ENCODE measurements around the gene TCF23.

The TCF23 gene

DNA sequence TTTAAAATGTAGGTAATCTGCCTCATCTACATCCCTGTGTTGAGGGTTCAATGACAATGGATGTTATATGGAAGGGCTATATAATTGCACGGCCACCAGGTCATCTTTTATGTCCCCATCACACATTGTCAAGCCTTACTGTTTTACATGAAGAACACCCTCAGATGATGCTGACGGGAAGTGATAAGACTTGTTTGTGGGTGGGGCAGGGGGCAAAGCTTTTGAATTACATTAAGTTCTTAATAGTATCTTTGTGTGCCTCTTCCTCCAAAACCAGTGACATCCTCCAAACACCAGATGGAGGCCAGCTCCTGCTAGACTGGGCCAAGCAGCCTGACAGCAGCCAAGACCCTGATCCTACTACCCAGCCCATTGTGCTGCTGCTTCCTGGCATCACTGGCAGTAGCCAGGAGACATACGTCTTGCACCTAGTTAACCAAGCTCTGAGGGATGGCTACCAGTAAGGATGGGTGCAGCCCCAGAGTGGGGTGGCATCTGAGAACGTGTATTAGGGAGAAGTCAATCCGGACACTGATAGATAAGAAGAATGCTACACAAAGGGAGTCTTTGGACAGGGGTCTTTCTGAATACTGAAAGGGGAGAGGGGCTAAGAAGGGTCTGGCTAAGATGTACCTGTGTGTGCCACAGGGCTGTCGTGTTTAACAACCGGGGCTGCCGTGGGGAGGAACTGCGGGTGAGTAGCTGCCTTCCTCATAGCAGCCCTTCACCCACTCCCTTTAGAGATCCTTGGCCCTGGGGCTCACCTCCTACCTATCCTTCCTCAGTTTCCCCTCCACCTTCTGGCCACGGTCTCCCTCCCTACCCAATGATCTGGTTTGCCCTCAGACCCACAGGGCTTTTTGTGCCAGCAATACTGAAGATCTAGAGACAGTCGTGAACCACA lies 19.9 kb upstream of the TCF23 start:
- DNase-seq (ENCODE audit: low read depth), result no peak

DNA sequence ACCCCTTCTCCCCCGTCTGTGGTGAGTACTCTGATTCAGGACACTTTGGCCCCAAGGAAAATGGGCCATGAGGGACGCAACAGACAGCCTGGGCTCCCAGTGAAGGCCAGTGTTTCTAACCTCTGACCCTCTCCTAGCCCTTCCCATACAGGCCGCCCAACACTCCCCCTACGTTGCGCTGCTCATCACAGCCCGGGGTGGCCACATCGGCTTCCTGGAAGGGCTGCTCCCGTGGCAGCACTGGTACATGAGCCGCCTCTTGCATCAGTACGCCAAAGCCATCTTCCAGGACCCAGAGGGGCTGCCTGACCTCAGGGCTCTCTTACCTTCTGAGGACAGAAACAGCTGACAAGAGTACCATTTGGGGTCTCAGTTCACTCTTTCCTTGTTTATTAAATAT lies 18.4 kb upstream of the TCF23 start:
- no peak for DNase-seq (ENCODE audit: low read depth)

DNA sequence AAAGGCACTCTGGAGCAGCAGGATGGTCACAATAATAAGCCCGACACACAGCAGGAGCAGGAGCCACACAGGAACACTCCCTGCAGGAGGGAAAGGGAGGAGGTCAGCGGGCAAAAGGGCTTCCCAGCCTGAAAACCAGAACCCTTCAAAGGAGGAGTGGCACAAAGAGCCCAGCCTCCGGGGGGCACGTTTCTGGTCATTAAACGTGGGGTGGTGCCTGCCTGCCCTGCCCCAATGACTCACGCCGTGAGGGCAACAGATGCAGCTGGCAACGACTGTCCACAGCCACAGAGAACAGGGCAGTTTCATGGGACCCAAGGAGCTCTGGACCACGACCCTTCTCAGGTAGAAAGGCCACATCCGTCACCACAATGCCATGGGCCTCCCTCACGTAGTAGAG lies 17.4 kb upstream of the TCF23 start:
- no peak for DNase-seq (ENCODE audit: low read depth)

DNA sequence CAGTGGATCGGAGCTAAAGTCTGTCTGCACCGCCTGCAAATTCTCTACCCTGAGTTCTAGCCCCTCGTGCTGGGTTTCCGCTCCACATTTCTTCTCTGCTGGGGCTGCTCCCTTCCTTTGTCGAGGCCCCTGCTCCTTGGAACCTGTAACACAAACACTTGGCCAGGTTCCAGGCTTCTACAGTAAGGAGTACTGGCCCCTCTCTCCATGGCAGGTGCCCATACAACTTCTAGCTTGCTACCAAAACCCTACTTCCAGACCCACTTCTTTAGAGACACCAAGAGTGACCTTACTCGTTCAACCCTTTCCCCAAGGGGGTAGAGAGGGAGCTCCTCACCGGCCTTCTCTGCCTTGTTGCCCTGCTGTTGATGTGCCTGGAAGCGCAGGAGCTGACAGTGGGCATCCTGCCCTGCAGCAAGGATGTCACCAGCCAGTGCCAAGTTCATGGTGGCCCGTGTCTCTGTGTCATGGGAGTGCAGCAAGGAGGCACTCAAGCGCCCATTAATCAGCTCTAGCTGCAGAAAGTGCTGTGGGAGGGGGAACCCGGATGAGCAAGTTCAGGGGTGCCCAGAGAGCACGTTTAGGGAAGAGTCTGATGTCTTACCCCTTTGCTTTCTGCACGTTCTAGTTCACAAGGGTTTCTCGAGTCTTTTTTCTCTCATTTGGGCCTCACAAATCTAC lies 15.5 kb upstream of the TCF23 start:
- no peak for DNase-seq (ENCODE audit: low read depth)

DNA sequence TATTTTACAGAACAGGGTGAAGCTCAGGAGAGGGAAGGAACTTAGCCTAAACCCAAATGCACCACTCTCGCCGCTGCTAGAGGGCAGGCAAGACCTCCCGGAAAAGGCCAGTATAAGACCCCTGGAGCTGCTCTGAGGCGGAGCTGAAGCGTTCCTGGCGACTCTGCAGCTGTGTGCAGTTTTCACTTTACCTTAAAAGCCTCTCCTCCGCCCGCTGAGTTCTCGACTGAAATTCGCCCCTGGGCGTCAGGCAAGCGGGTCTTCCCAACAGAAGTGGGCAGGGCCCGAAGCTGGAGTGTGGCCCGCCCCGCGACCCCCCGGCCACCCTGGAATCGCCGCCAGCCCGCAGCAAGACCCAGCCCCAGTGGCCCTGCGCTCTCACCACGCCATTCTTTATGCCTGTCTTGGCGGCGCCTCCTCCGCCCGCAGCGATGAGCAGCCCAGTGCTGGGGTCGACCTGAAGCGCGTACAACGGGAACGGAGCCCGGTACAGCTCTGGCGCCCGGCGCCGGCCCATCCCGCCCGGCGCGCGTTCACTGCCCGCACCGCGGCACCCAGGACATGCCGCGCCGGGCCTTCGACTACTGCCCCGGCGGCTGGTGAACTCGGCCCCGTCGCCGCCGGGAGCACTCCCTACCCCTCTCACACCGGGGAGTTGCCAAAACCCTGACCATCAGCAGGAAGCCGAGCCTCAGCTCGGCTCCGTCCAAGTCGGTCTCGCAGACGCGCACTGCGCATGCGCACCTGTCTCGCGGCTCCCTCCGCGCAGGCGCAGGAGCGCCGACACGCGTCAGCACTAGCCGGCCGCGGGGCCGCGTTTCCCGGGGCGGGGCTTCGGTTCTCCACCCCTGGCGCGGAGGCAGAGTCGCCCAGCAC lies 14.7 kb upstream of the TCF23 start, which contains the start of gene PREB:
Gene PREB (minus strand): TSS at position 732 of the 876 bp plus-strand sequence. CDS start 215 bp downstream, at position 517.
- peak; percentile 68 for DNase-seq (ENCODE audit: low read depth)

DNA sequence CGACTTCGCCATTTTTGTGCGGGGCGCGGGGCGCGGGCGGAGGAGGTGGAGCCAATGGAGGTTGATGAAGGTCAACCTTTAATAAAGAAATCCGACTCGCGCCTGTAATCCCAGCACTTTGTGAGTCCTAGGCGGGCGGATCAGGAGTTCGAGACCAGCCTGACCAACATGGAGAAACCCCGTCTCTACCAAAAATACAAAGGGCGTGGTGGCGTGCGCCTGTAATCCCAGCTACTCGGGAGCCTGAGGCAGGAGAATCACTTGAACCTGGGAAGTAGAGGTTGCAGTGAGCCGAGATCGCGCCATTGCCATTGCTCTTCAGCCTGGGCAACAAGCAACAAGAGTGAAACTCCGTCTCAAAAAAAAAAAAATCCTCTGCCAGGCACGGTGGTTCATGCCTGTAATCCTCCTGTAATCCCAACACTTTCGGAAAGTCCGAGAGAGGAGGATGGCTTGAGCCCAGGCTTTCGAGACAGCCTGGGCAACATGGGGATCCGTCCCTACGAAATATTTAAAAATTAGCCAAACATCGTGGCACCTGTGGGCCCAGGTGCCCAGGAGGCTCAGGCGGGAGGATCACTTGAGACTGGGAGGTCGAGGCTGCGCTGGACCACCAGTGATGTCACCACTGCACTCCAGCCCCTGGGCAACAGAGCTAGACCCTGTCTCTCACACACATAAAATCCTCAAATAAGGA lies 13.9 kb upstream of the TCF23 start:
- no peak for DNase-seq (ENCODE audit: low read depth)

DNA sequence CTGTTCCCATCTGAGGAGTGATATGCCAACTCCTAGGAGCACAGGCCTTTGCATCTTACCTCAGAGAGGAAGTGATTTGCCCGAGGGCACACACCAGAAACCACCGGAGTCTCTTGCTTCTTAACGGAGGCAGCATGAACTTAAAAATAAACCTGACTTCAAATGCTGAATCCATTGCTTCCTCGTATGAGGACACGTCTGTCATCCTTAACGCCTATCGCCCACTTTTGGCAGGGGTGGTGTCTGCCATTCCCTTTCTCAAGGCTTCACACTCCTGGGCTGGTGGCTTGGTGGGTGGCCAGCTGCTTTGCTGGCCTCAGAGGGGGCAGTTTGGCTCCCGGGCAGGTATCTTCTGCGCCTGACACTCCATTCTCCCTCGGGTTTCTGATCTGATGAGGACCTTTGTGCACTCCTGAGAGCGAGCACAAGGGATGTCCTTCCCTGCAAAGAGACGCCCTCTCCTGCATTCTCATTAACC lies 13.3 kb upstream of the TCF23 start:
- no peak for DNase-seq (ENCODE audit: low read depth)

DNA sequence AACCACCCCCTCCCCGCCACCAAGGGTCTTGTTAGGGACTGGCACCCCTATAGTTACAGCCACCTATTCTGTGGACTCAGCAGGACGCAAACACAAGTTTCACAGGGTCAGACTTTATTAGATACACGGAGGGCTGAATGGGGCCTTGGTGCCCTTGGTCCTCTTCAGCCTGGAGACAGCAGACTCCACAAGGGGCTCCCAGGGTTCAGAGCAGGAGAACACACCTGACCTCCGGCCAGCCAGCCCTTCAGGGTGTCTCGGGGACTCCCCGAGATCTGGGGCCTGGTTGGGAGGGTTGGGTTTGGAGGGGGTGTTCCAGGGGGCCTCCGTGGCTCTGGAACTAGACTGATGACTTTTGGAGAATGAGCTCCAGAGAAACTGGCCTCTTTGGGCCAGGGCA lies 12.1 kb upstream of the TCF23 start:
- DNase-seq (ENCODE audit: low read depth), result no peak

DNA sequence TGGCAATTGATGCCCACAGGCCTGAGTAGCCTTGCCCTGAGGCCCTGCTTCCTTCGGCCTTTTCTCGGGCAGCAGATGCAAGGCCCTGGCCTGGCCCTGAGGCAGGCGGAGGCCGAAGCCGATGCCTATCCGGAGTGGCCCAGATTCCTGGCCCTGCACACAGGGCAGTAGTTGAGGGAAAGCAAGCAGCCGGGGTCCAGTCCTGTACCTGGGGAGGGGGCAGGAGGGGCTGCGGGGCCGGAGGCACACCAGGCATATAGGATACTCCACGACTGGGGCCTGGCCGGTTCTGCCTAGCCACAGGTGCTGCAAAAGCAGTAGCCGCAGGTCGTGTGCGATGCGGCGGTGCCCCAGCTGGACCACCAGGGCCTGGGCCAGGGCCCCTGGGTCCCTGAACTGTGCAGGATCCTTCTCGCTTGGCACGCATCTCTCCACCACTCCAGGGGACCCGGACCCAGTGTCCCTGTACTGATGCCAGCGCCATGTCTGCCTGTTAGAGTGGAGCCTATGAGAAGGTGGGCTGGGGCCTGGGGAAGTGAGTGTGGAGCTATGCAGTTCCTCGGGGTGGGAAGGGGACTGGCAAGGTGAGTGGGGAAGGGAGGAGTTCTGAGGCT lies 11.4 kb upstream of the TCF23 start:
- DNase-seq (ENCODE audit: low read depth), result no peak

DNA sequence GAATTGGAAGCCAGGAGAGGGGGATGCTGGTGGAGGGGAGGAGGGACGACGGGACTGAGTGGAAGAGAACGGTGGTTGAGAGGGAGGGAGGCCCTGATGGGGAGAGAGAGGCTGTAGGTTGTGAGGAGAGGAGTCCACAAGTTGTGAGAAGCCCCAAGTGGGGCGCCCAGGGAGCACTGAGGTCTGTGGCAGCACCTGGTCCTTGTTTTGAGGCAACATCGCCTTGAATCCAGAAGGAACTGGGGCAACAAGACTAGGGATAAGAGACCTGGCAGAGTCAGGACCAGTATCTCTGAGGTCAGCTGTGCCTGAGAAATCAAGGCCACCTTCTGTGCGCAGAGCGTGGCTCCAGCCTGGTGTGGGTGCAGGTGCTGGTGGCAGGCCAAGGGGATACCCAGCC lies 10.7 kb upstream of the TCF23 start:
- DNase-seq (ENCODE audit: low read depth), result no peak

DNA sequence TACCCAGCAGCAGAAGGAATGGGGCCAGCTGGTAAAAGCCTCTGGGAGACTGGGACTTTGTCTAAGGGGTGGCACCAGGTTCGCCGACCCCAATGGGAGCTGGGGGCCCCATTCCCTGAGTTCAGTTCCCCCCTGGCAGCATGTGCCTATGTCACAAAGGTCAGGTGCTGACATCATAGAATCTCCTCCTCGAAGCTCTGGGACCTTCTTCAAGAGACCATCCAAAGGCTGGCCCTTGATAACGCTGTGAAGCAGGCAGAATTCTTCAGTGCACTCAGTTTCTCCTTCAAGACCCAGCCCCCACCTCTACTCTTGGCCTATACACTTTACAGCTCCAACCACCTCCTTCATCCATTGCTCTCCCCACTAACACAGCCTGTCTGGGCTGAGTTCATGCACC lies 9.5 kb upstream of the TCF23 start, which contains the start of gene PRR30:
Gene PRR30 (minus strand): TSS at position 101 of the 400 bp plus-strand sequence. CDS start 1,081 bp downstream, outside the sequence.
- no peak for DNase-seq (ENCODE audit: low read depth)

DNA sequence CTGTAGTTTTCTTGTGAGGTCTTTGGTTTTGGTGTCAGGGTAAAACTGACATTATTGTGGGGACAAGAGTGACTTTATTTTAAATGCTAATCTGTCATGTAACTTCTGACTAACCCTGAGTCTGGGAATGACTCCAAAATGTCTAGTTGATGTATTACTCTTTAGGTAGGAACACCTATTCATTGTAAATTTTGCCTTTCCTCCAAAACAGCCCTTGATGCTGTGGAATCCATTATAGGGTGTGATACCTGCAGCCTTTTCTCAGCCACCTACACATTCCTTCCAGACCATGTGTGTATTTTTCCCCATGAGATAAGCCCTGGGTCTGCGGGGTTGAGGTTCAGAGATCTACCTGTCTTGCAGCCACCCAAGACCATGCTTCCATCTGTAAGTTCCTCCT lies 5.5 kb upstream of the TCF23 start:
- DNase-seq (ENCODE audit: low read depth), result no peak

DNA sequence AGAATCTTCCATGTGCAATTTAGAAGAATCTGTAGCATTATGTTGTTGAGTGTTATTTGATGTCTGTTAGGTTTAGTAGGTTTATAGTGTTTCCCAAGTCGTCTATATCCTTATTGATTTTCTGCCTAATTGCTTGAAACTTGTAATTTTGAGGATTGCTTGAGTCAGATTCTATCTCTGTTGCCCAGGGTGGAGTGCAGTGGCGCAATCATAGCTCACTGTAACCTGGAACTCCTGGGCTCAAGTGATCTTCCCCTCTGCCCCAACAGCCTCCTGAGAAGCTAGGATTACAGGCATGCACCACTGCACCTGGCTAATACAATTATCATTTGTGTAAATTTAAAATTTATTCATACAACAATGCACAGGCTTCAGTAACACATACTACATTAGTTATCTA lies 3.1 kb upstream of the TCF23 start:
- no peak for DNase-seq (ENCODE audit: low read depth)

DNA sequence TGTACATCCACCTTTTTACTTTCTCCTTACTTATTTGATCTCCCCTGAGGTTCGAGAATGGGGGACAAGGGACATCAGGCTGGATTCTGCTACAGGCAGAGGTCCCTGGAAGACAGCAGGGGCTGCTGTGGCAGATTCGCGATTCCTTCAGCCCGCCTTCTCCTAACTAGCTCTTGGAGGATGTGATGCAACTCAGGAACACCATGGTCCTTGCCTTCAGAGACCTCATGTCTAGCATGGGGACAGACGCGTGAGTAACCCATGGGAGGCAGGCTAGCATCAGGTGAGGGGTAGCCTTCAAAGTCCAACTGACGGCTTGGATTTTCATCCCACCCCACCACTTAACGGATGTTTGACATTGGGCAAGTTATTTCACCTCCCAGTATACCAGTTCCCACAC lies 869 bp upstream of the TCF23 start:
- no peak for DNase-seq (ENCODE audit: low read depth)

DNA sequence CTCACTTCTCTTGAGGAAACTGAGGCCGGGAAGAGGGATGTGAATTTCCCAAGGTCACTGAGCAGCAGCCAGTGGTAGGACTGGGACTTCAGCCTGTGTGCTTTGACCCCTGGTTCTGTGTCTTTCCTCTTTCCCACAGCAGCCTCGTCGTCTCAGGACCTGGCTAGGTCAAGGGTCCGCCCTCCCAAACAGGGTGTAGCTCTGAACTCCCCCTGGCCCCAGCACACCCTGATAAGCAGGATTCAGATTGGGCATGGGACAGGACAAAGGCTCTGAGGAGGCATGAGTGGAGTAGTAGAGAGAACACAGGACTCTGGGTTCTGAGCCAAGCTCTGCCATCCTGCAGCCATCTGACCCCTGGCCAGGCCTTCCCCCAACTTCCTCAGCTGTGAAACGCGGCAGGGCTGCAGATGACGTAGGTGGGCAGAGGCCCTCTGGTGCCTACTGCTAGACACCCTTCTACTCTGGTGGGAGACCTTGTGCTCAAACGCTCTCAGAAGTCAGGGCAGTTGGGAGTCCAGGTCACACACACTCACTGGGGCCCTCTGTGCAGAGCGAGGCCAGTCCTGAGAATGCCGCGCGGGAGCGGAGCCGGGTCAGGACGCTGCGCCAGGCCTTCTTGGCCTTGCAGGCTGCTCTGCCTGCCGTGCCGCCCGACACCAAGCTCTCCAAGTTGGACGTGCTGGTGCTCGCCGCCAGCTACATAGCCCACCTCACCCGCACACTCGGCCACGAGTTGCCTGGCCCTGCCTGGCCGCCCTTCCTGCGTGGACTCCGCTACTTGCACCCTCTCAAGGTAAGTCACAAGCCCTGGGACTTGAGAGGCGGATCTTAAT lies 984 bp downstream of the TCF23 start:
- no peak for DNase-seq (ENCODE audit: low read depth)

DNA sequence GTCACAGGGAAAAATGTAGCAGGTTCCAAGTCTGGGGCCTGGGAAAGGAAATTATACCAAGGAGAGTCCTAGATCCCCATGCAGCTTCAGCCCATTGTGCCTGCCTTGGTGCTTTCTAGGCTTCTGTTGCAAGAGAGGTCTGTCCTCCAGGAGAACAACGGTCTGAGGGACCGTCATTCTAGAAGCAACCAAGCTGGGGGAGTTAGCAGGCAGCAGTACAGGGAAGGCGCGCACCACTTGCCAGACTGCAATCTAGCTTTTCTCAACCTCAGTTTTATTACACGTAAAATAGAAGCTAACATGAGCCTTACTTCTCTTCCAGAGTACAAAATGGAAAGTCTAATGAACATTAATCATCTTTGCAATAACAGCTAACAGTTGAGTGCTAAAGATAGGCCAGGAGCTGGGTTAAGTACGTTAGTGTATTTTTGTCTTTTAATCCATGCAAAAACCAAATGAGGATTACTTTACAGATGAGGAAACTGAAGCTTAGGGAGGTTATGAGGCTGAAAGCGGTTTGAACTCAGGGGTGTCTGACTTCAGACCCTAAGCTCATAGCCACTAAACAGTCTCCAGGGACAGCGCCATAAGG lies 1.9 kb downstream of the TCF23 start:
- DNase-seq (ENCODE audit: low read depth), result no peak

DNA sequence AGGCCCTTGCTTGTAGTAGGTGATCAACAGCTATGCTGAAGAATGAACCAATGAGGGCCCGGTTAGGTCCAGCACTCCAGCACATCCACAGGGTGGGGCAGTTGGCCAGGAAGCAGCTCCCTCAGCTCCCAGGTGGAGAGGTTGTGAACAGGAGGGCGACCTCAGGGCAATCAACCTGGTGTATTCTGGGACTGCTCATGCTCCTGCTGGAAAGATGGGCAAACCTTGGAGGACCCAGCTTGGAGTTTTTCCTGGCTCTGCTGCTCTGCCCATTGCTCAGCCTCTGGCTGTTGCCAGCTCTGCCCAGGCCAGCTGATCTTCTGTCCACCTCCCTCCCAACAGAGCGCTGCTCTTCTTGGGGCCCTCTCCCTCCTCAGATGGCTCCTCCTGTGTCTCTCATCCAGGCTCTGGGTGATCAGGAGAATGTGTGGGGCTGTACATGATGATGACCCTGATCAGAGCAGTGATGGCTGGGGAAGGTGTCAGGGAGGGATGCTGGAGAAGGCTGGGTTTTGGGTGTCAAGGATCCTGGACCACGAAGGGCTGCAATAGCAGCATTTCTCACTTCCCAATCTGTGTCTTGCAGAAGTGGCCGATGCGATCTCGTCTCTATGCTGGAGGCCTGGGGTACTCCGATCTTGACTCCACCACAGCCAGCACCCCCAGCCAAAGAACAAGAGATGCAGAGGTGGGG lies 3.4 kb downstream of the TCF23 start:
- DNase-seq (ENCODE audit: low read depth), result no peak

DNA sequence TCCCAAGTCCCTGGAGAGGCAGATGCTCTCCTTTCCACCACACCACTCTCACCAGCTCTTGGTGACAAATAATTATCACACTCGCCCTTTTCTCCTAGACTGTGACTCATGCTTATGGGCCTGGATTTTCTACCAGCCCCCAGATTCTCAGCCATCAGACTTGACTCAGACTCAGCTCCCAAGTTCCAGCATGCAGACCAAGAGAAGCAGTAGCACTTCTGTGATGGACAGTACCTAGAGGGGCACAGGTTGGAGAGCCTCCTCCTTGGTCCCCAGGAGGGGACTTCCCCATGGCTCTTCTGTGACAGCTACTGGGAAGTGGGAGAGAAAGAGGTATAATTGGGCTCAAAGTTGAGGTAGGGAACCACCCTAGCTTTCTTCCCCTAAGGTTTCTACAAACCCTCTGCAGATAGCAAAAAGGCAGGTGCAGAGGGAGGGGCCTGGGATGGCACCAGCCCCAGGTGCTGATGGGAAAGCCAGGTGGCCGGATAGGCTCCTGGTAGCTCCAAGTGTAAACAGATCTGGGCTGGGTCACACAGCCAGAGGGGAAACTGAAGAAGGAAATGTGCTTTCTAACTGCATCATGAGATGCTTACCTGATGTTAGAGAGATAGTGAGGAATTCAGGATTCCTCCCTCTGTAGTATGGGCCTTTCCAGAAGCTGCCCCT lies 4.1 kb downstream of the TCF23 start:
- DNase-seq (ENCODE audit: low read depth), result no peak

DNA sequence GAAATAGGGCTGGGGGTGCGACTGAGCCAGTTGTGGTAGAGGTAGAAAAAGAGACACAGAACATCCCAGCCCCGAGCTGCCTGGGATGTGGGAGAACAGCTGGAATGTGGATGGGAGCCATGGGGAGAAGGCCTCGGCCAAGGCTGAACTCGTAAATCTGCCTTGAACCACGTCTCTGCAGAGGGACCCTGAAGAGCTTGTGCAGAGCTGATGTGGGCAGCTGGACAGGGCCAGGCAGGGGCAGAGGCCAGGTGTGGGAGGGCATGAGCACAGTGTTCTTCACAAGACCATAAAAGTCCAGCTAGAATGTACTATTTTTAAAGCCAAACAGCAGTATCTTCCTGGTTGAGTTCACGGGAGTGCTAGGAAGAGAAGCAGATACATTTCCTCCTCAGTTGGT lies 5.7 kb downstream of the TCF23 start:
- DNase-seq (ENCODE audit: low read depth), result no peak

Data from non-pigmented ciliary epithelial cell (primary cell).